Endothelial cell of umbilical vein (primary cell): ENCODE measurements around the gene CDHR1. TPM values are rescaled to one million over a fixed set of nuclear protein-coding genes. Genes with fewer than 3 reads are reported as not detected.
"Not testable (repeated sequence)": the region's sequence is repeated elsewhere in the genome, so short reads cannot be mapped to it uniquely, and the experiment has no call there.

Experiments used
- BruUV-seq: library from RNA; stranded (reverse); fragments of 400-500 nt; replicated peaks from 2 replicates; lab custom pipeline; 2021; lab: Mats Ljungman, UMichigan
- CTCF ChIA-PET: fragments of 300-600, 350-600 bp; sonication (Branson Sonifier 250); formaldehyde crosslinking; loops from one replicate; lab custom pipeline; 2021; ENCODE audit warnings: antibody characterized with exemption, inconsistent platforms; lab: Charles Lee
- POLR2A ChIA-PET: fragments of 300-600, 350-600 bp; sonication (Branson Sonifier 250); formaldehyde crosslinking; loops from one replicate; lab custom pipeline; 2021; ENCODE audit warnings: antibody characterized with exemption, inconsistent platforms; lab: Charles Lee
- DNase-seq: peaks from one replicate; pipeline ENCODE4 v3.0.0-alpha.2; 2011; ENCODE audit warnings: low read depth, low spot score
- FAIRE-seq: peaks from 2 replicates; lab custom pipeline; 2011; peaks lifted over from hg19 to GRCh38; lab: Jason Lieb, UNC
- H2AFZ ChIP-seq: 2 replicates; pipeline ENCODE4 v1.6.0; 2012; ENCODE audit warnings: low read depth, low read length, control low read depth, inconsistent platforms
- H3K27ac ChIP-seq: 2 replicates; pipeline ENCODE4 v1.5.1; 2011; ENCODE audit warnings: low read depth, mild to moderate bottlenecking, control low read depth, low read length, moderate library complexity; ENCODE audit not compliant: insufficient read depth
- H3K27me3 ChIP-seq, 2 experiments: 2 replicates each; pipeline versions ENCODE4 v1.6.0 to v1.6.1; 2011; ENCODE audit warnings: low read length in 2 of 2, mixed read lengths in 1 of 2; ENCODE audit not compliant: control insufficient read depth in 2 of 2, insufficient read depth in 2 of 2
- H3K36me3 ChIP-seq, 2 experiments: 2 replicates in 1 of 2; 3 replicates in 1 of 2; pipeline ENCODE4 v1.5.1; 2011; ENCODE audit warnings: low read length in 2 of 2, mild to moderate bottlenecking in 1 of 2, moderate library complexity in 1 of 2; ENCODE audit not compliant: control insufficient read depth in 2 of 2, insufficient read depth in 2 of 2; ENCODE audit errors: extremely low read depth in 1 of 2
- H3K4me1 ChIP-seq: 3 replicates; pipeline ENCODE4 v1.5.1; 2011; ENCODE audit warnings: mild to moderate bottlenecking, low read length; ENCODE audit not compliant: control insufficient read depth, insufficient read depth; ENCODE audit errors: extremely low read depth
- H3K4me2 ChIP-seq: 2 replicates; pipeline ENCODE4 v1.6.1; 2011; ENCODE audit warnings: low read length, control low read depth, mixed read lengths; ENCODE audit not compliant: insufficient read depth
- H3K4me3 ChIP-seq, 3 experiments: fragments of 200-600 bp in 1 of 3; sonication (generic), shearing (Covaris generic) in 1 of 3; replicated peaks in 1 of 3; 2 replicates each; pipeline ENCODE4 v1.5.1; 2011 to 2016; ENCODE audit warnings: control low read depth in 3 of 3, low read length in 3 of 3, mild to moderate bottlenecking in 2 of 3, inconsistent platforms in 1 of 3, low read depth in 1 of 3, moderate library complexity in 1 of 3; ENCODE audit not compliant: insufficient read depth in 1 of 3
- H3K79me2 ChIP-seq: 2 replicates; pipeline ENCODE4 v1.6.0; 2012; ENCODE audit warnings: low read length, inconsistent platforms; ENCODE audit not compliant: control insufficient read depth, insufficient read depth
- H3K9ac ChIP-seq: replicated peaks from 2 replicates; pipeline ENCODE3; 2011; ENCODE audit warnings: low read length, control low read depth; ENCODE audit not compliant: insufficient read depth; ENCODE audit errors: extremely low read depth
- H3K9me1 ChIP-seq: replicated peaks from 3 replicates; pipeline ENCODE4 v1.6.0; 2011; ENCODE audit warnings: mild to moderate bottlenecking, low read length; ENCODE audit not compliant: control insufficient read depth, insufficient read depth; ENCODE audit errors: extremely low read depth
- H3K9me3 ChIP-seq: replicated peaks from 2 replicates; pipeline ENCODE4 v1.5.1; 2012; ENCODE audit warnings: low read length, inconsistent platforms; ENCODE audit not compliant: control insufficient read depth, insufficient read depth
- H4K20me1 ChIP-seq: replicated peaks from 2 replicates; pipeline ENCODE3; 2011; ENCODE audit warnings: mild to moderate bottlenecking, low read length; ENCODE audit not compliant: control insufficient read depth, insufficient read depth; ENCODE audit errors: extremely low read depth
- EZH2 ChIP-seq: IDR thresholded peaks from 2 replicates; pipeline ENCODE4 v1.6.1; 2012; ENCODE audit warnings: borderline replicate concordance, low read depth, mild to moderate bottlenecking, moderate library complexity, low read length, inconsistent platforms; ENCODE audit not compliant: severe bottlenecking
- FOS ChIP-seq: IDR thresholded peaks from 2 replicates; pipeline ENCODE4 v1.6.1; 2011; ENCODE audit warnings: mild to moderate bottlenecking, low read length, moderate library complexity, borderline replicate concordance; ENCODE audit not compliant: insufficient read depth
- GATA2 ChIP-seq: IDR thresholded peaks from 2 replicates; pipeline ENCODE4 v1.7.0; 2011; ENCODE audit warnings: low read depth, mild to moderate bottlenecking, moderate library complexity, mixed read lengths, low read length; ENCODE audit not compliant: insufficient read length, insufficient read depth
- JUN ChIP-seq: IDR thresholded peaks from 2 replicates; pipeline ENCODE4 v1.6.1; 2011; ENCODE audit warnings: borderline replicate concordance, low read depth; ENCODE audit not compliant: insufficient read length, insufficient read depth
- MYC ChIP-seq: IDR thresholded peaks from one replicate; pipeline ENCODE4 v1.6.1; 2011; ENCODE audit warnings: mild to moderate bottlenecking, low read depth, low read length
- POLR2A ChIP-seq: IDR thresholded peaks from 2 replicates; pipeline ENCODE4 v1.6.1; 2012; ENCODE audit warnings: low read depth, mild to moderate bottlenecking, control low read depth, low read length
- POLR2AphosphoS5 ChIP-seq: IDR thresholded peaks from 2 replicates; pipeline ENCODE4 v1.6.1; 2012; ENCODE audit warnings: low read depth, mild to moderate bottlenecking, control low read depth, low read length, moderate library complexity; ENCODE audit not compliant: insufficient read depth
- dilution Hi-C: fragments of 300-500 bp; cut with MboI; formaldehyde crosslinking; loops from one replicate; pipeline ENCODE4 v1.15.0; 2019; ENCODE audit warnings: low sequenced_read_pairs; ENCODE audit not compliant: extremely low pct_ligation_motif_present
- intact Hi-C: fragments of 100-400 bp; cut with micrococcal nuclease; formaldehyde crosslinking; loops from one replicate; pipeline ENCODE4 v1.10.0; 2022
- polyA plus RNA-seq, 4 experiments: library from polyadenylated mRNA; depleted of rRNA in 3 of 4; stranded (reverse) in 3 of 4; unstranded in 1 of 4; fragments of >200 nt; gene quantifications; 2 replicates each; pipeline versions ENCODE4 v1.2.1 to v1.2.3, GENCODE V29; 2011 to 2012; ENCODE audit warnings: missing spikeins in 1 of 4
- total RNA-seq: library from RNA; stranded (reverse); gene quantifications from 2 replicates; pipeline ENCODE4 v1.2.3, GENCODE V29; 2021
- TF ChIP-seq, protein P1 (sequence below), 2 donors: IDR thresholded peaks; 1 replicate in 1 of 2; 2 replicates in 1 of 2; pipeline ENCODE4 v1.5.1; 2011; ENCODE audit warnings: low read length in 2 of 2, mild to moderate bottlenecking in 2 of 2, moderate library complexity in 2 of 2, control low read depth in 1 of 2, inconsistent platforms in 1 of 2, low read depth in 1 of 2; ENCODE audit not compliant: insufficient read depth in 1 of 2; ENCODE audit errors: extremely low read depth in 1 of 2
- TF ChIP-seq, protein P2 (sequence below): IDR thresholded peaks from 2 replicates; pipeline ENCODE4 v1.6.1; 2011; ENCODE audit not compliant: insufficient read depth, insufficient read length

CDHR1 gene
- total and polyA plus RNA-seq, 2 donors (not counting 3 experiments of a cell fraction or from before 2014, with no cell fraction given), result 0.11 to 0.53 TPM

DNA sequence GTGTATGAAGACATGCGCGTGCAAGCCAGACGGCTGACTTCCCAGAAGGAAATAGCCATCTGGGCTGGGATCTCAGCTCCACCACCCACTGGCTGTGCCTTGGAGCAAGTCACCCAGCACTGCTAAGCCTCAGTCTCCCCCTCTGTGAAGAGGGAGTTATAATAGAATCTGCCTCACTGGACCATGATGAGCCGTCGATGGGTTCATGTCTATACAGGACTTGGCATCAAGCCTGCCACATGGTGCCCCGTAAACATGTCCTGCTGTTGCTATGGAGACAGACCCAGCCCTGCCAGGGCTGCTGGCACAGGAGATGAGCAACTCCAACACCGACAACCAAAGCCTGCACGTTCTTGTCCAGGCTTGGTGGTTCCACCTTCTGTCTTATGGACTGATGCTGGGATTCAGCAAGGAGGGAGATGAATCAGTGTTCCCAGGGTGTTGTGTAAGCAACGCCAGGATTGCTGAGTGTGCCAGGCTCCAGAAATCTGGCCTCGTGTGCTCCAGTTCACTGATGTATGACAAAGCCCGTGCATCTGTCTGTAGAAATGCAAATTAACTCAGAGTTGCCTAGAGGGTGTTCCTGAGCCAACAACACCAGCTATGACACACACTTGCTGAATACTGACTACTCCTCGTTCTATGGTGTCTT is 15.2 kb upstream of the CDHR1 start:
- Histone ChIP-seq H3K27me3 (no peaks in the 10 kb centered on the region), H3K27ac (no peak overlapping the region), H3K4me3 (no peak overlapping the region), H2AFZ (no peak overlapping the region), H4K20me1 (no peaks in the 10 kb centered on the region), H3K36me3 (no peaks in the 10 kb centered on the region), H3K4me2 (no peak overlapping the region), H3K9me3 (no peaks in the 10 kb centered on the region), H3K79me2 (no peaks in the 10 kb centered on the region), H3K9me1 (no peaks in the 10 kb centered on the region), H3K9ac (no peak overlapping the region), H3K4me1 (no peaks in the 10 kb centered on the region)
- no peak for TF ChIP-seq EZH2
- TF ChIP-seq, protein P1, sequence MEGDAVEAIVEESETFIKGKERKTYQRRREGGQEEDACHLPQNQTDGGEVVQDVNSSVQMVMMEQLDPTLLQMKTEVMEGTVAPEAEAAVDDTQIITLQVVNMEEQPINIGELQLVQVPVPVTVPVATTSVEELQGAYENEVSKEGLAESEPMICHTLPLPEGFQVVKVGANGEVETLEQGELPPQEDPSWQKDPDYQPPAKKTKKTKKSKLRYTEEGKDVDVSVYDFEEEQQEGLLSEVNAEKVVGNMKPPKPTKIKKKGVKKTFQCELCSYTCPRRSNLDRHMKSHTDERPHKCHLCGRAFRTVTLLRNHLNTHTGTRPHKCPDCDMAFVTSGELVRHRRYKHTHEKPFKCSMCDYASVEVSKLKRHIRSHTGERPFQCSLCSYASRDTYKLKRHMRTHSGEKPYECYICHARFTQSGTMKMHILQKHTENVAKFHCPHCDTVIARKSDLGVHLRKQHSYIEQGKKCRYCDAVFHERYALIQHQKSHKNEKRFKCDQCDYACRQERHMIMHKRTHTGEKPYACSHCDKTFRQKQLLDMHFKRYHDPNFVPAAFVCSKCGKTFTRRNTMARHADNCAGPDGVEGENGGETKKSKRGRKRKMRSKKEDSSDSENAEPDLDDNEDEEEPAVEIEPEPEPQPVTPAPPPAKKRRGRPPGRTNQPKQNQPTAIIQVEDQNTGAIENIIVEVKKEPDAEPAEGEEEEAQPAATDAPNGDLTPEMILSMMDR (IDR thresholded peaks at IDR 0.05; ENCODE audit: extremely low read depth in 1 of 2, insufficient read depth in 1 of 2, low read depth in 1 of 2, low read length in 2 of 2), result no peak
- no peak for TF ChIP-seq JUN
- no peak for TF ChIP-seq POLR2AphosphoS5
- no peak for TF ChIP-seq FOS
- TF ChIP-seq, protein P2, sequence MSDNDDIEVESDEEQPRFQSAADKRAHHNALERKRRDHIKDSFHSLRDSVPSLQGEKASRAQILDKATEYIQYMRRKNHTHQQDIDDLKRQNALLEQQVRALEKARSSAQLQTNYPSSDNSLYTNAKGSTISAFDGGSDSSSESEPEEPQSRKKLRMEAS, result no peak
- TF ChIP-seq POLR2A, result no peak
- TF ChIP-seq GATA2, result no peak
- TF ChIP-seq MYC, result no peak
- ChIA-PET POLR2A (no interaction called here), CTCF (no interaction called here)
- FAIRE-seq (no peak), DNase-seq (no peak)
- BruUV-seq, result no TSS peak
- dilution Hi-C loops, result no loop called here
- intact Hi-C loops, result no loop called here

DNA sequence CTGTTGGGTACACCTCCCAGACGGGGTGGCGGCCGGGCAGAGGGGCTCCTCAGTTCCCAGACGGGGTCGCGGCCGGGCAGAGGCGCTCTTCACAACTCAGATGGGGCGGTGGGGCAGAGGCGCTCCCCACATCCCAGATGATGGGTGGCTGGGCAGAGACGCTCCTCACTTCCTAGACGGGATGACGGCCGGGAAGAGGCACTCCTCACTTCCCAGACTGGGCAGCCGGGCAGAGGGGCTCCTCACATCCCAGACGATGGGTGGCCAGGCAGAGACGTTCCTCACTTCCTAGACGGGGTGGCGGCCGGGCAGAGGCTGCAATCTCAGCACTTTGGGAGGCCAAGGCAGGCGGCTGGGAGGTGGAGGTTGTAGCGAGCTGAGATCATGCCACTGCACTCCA is 14.0 kb upstream of the CDHR1 start:
- H3K4me2 ChIP-seq, H4K20me1 ChIP-seq, dilution Hi-C loops, BruUV-seq, H3K27ac ChIP-seq, H3K27me3 ChIP-seq, POLR2A ChIA-PET, FAIRE-seq, H3K4me3 ChIP-seq, H3K9me1 ChIP-seq, H3K36me3 ChIP-seq, H3K79me2 ChIP-seq, H3K4me1 ChIP-seq, H2AFZ ChIP-seq, DNase-seq, H3K9me3 ChIP-seq, H3K9ac ChIP-seq, CTCF ChIA-PET, intact Hi-C loops: not testable (repeated sequence)
